GF-D8 (cell line): ENCODE results near the gene FAM200B.
"Not testable (repeated sequence)": the region's sequence is repeated elsewhere in the genome, so short reads cannot be mapped to it uniquely, and the experiment has no call there.

Experiments
- DNase-seq: peaks from one replicate; lab custom pipeline; 2025; lab: John Stamatoyannopoulos, UW

The FAM200B gene

DNA sequence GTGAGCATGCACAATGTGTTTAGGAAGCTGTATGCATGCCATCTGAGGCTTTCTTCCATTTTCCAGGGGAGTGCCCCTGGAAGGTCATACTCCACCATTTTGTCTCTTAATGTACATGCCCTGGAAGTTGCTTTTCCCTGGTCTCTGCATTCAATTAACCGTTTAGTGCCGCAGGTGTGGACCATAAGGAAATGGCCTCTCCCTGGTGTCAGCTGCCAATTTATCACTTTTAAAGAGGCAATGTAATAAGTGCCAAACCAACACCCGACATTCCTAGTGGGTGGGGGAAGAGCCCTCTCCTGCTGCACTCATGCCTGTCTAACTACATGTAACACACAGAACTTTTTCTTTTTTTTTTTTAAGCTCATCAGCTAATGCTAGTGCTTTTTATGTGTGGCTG lies 14.1 kb downstream of the FAM200B start:
- DNase-seq = no peak

DNA sequence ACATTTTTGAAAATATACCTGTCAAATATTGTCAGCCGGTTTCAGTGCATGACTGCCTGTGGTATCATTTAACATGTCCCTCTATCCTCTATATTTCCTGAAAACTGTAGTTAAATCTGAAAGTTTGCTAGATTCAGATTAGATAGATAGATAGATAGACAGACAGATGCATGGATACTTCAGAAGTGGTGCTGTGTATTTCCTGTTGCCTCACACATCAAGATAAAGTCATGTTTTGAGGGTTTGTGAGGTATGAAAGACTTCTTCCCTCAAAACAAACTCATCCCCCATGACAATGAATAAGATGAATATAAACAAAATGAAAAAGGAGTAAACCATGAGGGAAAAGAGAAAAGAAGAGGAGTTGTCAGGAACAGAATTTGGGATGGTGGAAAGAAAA lies 15.2 kb downstream of the FAM200B start:
- no peak for DNase-seq

- DNase-seq = no peak
Measured at GRCh38 chr4:15702941-15703403, 21.3 kb downstream of the FAM200B start, which contains the start of gene BST1. TSS of gene BST1 (plus strand) at chr4:15703065. CDS start at chr4:15703145, 80 bp downstream.

- DNase-seq = no peak
Measured at GRCh38 chr4:15703439-15703838, 21.8 kb downstream of the FAM200B start.

DNA sequence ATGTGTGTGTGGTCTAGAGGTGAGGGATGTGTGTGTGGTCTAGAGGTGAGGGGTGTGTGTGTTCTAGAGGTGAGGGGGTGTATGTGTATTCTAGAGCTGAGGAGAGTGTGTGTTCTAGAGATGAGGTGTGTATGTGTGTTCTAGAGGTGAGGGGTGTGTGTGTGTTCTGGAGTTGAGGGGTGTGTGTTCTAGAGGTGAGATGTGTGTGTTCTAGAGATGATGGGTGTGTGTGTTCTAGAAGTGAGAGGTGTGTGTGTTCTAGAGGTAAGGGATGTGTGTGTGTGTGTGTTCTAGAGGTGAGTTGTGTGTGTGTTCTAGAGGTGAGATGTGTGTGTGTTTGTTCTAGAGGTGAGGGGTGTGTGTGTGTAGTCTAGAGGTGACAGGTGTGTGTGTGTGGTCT lies 22.5 kb downstream of the FAM200B start:
- no peak for DNase-seq

DNA sequence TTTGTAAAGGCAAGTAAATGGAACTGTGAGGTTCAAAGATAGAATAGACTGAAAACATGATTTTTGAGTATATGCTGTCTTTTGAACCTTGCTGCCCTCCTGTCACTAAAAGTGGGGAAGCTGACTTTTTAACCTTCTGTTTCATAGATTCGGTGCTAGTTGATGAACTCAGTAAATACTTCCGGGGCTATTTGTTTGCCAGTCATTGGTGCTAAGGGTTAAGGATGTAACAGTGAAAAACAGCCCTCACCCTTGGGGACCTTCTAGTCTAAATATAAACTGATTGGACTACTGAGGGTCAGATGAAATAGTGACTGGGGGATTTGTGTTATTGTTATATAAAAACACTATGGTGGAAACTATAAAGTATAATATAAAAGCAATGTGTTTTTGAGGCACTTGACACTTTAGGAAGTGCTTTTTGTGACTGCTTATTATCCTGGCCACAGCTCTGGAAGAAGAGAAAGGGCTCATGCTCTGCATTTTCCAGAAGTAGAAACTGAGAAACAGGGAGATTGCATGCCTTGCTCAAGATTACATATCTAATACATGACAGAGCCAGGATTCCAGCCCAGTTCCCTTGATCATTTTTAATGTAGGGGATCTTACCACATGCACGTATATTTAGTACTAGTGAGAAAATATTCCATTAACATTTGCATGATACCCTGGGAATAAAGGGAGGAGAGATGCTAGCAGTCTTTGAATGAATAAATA lies 25.2 kb downstream of the FAM200B start:
- DNase-seq = no peak

DNA sequence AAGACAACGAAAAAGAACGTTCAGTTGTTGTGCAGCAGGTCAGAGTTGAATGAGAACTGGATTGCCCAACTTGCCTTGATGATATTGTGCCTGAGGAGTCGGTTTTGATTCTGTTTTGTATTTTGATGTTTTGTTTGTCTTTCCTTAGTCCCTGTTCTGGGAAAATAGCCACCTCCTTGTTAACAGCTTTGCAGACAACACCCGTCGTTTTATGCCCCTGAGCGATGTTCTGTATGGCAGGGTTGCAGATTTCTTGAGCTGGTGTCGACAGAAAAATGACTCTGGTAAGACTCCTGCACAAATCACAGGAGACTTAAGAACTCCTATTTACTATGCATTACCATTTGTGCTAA lies 25.7 kb downstream of the FAM200B start:
- no peak for DNase-seq

DNA sequence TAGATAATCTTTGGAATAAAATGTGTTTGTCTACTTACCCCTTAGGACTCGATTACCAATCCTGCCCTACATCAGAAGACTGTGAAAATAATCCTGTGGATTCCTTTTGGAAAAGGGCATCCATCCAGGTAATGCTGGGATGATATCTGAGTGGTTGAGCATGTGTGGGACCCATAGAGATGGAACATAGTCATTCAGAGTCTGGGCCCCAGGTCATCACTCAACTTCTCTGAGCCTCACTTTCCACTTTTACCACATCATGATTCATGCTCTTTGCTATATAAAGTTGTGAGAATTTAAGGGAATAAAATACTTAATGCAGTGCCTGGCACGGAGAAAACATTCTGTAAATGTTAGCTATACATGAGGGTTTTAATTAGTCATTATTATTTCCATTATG lies 30.1 kb downstream of the FAM200B start:
- no peak for DNase-seq

DNA sequence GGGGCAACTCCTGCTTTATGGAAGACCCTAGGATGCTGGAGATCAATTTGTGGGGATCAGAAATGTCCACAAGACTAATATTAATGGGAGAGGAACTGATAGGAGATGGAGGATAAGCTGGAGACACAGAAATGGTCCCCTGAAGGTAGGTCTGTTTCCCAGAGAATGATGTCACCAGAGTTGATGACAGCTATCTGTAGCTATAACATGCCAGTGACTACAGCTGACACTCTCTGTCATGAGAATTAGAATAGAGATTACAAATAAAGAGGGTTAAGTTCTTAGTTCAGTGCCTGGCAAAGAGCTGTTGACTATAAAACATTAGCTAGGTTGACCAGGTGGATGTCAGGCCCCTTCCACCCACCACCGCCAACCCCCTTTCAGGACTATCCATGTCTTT lies 30.6 kb downstream of the FAM200B start:
- no peak for DNase-seq

DNA sequence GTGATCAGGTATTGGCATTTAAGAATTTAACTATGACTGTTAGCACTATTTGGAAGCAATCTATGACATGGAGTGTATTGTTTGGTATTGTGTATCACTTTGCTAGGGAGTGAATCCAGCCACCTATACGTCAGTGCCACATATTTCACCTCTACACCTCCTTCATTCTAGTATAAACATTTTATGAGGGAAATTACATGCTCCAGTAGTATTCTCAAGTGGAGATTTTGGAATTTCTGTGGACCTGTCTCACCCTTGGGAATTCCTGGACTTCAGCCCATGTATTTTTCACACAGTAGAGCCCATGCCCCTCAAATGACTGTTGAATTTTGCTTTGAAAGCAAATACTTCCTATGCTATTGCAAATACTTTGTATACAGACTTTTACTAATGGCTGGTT lies 32.5 kb downstream of the FAM200B start:
- no peak for DNase-seq

DNA sequence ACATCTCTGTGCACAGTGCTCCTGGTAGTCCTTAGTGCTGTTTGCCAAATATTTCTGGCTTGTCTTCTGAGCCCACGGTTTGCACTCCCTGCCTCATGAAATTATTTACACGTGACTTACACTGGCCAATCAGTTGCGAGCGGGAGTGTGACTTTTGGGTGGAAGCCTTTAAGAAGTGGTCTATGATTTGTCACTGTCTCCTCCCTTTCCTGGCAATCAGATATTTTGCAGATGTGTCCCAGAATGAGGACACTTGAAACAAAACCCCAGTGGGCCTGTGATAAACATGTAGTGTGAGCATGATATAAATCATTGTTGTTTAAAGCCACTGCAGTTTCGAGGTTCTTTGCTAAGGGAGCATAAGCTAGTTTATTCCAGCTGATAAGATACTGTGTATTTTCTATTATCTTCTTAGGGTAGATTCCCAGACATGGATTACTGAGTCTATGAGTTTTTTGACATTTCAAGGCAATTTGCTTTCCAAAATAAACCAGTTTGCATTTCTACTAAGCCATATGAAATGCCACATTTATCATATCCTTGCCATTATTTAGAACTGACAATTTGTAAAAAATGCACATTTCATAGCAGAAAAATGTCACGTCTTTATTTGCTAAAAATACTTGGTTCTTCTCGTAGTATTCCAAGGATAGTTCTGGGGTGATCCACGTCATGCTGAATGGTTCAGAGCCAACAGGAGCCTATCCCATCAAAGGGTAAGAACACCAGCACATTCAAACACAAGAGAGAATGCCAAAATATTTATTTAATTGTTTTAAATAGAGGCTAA lies 33.2 kb downstream of the FAM200B start:
- DNase-seq = no peak

DNA sequence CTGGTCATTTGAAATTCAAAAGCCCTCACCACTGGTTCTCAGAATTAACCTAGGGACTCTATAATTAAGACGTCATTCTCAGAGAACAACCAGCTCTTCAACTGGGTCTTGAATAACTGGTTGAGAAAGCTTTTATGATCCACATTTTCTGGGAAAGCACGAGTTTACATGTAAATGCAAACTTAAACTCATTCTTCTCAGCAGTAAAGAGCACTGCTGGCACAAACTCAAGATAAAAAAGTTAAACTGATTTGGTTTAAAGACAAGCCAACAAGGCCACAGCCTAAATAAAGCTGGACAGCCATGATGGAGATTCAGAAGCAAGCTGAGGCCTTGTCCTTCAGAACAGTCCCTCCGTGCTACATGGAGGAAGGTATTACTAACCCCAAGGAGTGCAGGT lies 34.5 kb downstream of the FAM200B start:
- DNase-seq = no peak

DNA sequence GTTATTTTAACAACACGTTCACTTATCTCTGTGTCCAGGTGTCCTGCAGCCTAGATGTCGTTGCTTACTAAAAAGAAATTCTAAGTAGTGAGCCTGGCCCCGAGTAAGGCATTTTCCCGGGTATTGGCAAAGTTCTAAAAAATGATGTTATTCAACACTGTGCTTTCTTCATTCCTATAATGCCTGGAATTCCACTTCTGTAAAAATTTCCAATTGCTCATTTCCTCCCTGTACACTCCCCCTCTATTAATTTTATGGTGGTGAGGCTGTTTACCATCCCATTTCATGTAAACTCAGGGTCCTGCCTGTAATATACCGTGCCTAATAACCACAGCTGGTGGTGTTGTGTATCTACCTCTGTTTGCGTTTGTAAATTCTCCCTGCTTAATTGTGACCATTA lies 35.5 kb downstream of the FAM200B start:
- no peak for DNase-seq

DNA sequence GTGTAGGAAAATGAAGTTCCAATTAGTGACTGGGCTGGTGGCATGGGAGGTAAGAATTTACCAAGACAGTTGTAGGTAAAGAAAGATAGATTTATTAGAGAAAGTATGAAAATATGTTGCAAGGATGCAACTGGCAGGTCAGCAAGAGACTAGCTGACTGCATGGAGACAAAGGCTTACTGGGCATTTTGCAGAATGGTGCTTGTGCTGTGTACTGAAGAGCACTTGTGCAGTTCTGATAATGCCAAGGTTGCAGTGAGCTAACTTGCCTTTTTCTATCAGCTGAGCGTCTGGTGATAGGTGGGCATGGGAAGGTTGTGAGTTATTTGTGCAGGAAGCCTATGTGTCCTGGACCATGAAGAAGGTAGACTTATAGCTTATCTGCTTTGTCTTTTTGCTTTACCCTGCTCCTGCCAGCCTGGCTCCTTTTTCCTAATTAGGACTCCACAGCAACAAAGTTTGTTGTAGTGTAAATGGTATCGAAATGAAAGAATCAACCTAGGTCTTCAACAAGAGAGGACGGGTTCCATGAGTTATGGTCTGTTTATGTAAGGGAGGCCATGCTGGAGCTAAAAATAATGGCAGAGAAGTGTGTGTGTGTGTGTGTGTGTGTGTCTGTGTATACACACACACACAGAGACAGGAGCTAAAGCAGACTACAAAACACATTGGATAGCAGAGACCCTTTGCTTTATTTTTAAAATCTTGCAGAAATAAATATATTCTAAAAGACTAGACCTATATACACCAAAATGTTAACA lies 36.2 kb downstream of the FAM200B start:
- DNase-seq = no peak

DNA sequence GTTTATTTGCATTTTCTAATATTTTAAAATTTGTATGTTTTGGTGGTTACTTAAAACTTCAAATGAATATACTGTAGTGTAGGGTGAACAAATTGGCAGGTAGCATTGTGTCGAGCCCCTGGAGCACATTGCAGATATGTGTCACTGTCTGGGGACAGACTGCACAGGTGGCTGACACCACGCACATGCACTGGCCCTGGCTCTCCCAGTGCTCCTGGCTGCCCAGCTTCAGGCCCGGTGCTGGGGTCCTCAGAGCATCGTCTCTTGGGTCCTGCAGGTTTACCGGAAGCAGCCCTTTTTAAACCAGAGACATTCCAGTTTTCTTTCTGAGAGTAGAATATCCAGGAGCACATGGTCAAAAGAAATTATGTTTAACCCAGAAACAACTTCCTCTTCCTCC lies 36.8 kb downstream of the FAM200B start:
- DNase-seq = no peak

- DNase-seq = no peak
Measured at GRCh38 chr4:15718959-15719358, 37.3 kb downstream of the FAM200B start.

DNA sequence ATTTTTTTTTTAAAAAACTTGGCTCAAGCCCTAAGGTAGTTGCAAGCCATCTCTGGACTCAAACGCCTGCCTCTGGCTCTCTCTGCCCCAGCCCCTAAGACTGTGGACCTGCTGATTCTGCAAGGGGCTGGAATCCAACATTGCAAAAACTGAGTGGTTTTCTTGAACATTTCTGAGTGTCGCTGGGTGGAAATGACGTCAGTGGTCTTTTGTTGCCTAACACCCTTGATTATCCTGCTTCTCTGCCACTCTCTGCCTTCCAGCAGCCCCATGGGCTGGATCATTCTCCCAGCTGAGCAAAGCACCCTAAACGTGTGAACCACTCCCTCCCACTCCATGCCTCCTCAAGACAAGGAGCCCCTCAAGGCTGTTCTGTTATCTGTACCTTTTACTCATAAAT lies 37.9 kb downstream of the FAM200B start:
- peak; percentile 57 for DNase-seq

- no peak for DNase-seq
Measured at GRCh38 chr4:15720851-15721250, 39.2 kb downstream of the FAM200B start.

DNA sequence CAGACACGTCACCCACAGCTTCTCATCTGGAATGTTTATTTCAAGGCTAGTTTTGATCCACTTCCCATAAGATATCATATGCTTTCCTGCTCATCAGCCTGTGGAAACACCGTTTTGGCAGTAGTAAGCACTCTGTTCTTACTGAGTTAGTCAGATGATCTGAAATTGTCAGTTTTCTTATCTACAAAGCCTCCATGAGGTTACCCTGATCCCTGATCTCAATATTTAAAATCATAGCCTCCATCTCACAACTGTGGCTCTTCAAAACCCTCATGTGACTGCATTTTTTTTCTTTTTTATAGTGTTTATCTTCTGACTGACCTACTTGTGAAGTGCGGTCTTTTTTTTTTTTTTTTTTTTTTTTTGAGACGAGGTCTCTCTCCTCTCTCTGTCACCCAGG lies 44.0 kb downstream of the FAM200B start:
- DNase-seq = no peak

GRCh38 chr4:15729910-15730533 lies 48.4 kb downstream of the FAM200B start:
- DNase-seq = no peak

DNA sequence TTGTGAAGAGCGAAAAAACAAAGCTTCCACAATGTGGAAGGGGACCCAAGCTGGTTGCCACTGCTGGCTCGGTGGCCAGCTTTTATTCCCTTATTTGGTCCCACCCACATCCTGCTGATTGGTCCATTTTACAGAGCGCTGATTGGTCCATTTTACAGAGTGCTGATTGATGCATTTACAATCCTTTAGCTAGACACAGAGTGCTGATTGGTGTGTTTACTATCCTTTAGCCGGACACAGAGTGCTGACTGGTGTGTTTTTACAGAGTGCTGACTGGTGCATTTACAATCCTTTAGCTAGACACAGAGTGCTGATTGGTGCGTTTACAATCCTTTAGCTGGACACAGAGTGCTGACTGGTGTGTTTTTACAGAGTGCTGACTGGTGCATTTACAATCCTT lies 51.4 kb downstream of the FAM200B start:
- DNase-seq = not testable (repeated sequence)

- DNase-seq = no peak
Measured at GRCh38 chr4:15735536-15735935, 53.9 kb downstream of the FAM200B start.
